ENCODE measurements around the gene GJA10. TPM values are rescaled to one million over a fixed set of nuclear protein-coding genes. Genes with fewer than 3 reads are reported as not detected.
"Not testable (repeated sequence)": the region's sequence is repeated elsewhere in the genome, so short reads cannot be mapped to it uniquely, and the experiment has no call there.

Gene GJA10
- total RNA-seq, 4 donors from 2014 or later: not detected

DNA sequence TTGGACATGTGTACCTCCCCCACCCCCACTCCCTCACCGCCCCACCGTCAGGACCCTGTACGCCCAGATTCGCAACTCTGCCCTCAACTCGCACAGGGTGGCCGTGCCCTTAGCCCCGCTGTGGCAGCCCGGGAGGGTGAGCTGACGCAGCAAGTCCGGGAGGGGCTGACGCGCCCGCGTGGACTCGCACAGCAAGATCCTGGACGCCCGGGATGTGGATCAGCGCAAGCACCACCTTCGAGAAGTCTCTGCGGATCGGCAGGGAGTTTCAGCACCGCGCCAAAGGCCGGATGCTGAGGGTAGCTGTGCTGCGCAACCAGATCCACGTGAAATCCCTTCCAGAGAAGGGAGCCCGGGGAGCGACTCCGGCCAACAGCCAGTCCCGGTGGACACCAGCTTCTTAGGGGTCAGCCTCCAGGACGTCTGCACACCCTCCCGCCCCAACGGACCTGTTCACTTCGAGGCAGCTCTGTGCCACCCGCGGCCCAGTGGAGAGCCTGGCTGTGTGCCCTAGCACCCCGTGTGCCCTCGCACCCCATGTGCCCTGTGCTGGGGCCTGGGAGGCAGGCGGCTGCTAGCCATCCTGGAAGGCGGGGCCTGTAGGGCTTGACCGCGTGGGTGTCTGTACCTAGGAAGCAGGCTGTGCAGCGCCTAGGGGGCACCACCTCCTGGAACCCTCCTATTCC, 6.7 kb upstream of the GJA10 start:
- no peak for DNase-seq (ENCODE audit: low spot score in 2 of 2)
- Histone ChIP-seq H3K27me3 (peaks cover 35% of the 10 kb centered on the region), H3K9me3 (no peaks in the 10 kb centered on the region), H3K27ac (no peak overlapping the region), H3K36me3 (no peaks in the 10 kb centered on the region), H3K4me1 (no peaks in the 10 kb centered on the region), H3K4me3 (no peak overlapping the region)
- TF ChIP-seq EP300 (IDR thresholded peaks at IDR 0.05): no peak
- TF ChIP-seq POLR2A (IDR thresholded peaks at IDR 0.05): no peak
- no peak for TF ChIP-seq POLR2AphosphoS5 (IDR thresholded peaks at IDR 0.05)
- TF ChIP-seq, protein P1, sequence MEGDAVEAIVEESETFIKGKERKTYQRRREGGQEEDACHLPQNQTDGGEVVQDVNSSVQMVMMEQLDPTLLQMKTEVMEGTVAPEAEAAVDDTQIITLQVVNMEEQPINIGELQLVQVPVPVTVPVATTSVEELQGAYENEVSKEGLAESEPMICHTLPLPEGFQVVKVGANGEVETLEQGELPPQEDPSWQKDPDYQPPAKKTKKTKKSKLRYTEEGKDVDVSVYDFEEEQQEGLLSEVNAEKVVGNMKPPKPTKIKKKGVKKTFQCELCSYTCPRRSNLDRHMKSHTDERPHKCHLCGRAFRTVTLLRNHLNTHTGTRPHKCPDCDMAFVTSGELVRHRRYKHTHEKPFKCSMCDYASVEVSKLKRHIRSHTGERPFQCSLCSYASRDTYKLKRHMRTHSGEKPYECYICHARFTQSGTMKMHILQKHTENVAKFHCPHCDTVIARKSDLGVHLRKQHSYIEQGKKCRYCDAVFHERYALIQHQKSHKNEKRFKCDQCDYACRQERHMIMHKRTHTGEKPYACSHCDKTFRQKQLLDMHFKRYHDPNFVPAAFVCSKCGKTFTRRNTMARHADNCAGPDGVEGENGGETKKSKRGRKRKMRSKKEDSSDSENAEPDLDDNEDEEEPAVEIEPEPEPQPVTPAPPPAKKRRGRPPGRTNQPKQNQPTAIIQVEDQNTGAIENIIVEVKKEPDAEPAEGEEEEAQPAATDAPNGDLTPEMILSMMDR (IDR thresholded peaks at IDR 0.05): no peak
- 32% methylated on average over 12 of the region's 43 CpGs for WGBS

DNA sequence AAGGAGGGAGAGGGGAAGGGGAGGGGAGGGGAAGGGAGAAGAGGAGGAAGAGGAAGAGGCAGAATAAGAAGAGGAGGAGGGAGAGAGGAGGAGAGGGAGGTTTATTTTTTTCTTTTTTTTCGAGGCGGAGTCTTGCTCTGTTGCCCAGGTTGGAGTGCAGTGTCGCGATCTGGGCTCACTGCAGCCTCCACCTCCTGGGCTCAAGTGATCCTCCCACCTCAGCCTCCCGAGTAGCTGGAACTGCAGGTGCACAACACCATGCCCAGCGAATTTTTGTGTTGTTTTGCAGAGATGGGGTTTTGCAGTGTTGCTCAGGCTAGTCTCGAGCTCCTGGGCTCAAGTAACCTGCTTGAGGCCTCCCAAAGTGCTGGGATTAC, 6.1 kb upstream of the GJA10 start:
- DNase-seq (ENCODE audit: low spot score in 2 of 2): no peak
- no peak overlapping the region for H3K27ac ChIP-seq
- TF ChIP-seq POLR2AphosphoS5 (IDR thresholded peaks at IDR 0.05): no peak
- no peak for TF ChIP-seq POLR2A (IDR thresholded peaks at IDR 0.05)
- TF ChIP-seq, protein P1 (IDR thresholded peaks at IDR 0.05): no peak
- TF ChIP-seq EP300 (IDR thresholded peaks at IDR 0.05): no peak
- peaks cover 39% of the 10 kb centered on the region for H3K27me3 ChIP-seq
- H3K4me3 ChIP-seq: no peak overlapping the region
- no peaks in the 10 kb centered on the region for H3K4me1 ChIP-seq
- H3K36me3 ChIP-seq: no peaks in the 10 kb centered on the region
- H3K9me3 ChIP-seq: no peaks in the 10 kb centered on the region
- 87% methylated on average over 7 of the region's 7 CpGs for WGBS

DNA sequence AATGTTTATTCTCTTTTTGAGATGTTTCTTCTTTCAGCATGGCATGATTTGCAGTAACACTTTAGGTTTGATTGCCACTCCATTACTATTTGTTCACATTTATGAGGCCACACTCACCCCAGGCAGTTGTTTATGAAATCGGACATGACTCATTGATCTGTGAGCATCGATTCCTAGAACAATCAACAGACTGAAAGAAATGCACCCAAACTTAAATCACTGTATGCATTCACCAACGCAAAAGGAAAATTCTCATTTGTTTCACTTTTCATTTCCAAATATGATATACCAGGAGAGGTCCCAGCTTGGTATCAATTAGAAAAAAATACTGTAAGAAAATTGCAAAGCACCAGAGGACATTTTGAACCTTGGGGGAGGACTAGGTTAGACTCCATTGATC, 5.4 kb upstream of the GJA10 start:
- no peak for DNase-seq (ENCODE audit: low spot score in 2 of 2)
- H3K27me3 ChIP-seq: peaks cover 46% of the 10 kb centered on the region
- WGBS: 76% methylated on average over 3 of the region's 3 CpGs

DNA sequence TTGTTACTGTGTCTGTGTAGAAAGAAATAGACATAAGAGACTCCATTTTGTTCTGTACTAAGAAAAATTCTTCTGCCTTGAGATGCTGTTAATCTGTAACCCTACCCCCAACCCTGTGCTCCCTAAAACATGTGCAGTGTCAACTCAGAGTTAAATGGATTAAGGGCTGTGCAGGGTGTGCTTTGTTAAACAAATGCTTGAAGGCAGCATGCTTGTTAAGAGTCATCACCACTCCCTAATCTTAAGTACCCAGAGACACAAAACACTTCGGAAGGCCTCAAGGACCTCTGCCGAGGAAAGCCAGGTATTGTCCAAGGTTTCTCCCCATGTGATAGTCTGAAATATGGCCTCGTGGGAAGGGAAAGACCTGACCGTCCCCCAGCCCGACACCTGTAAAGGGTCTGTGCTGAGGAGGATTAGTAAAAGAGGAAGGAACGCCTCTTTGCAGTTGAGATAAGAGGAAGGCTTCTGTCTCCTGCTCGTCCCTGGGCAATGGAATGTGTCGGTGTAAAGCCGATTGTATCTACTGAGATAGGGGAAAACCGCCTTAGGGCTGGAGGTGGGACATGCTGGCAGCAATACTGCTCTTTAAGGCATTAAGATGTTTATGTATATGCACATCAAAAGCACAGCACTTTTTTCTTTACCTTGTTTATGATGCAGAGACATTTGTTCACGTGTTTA, 3.3 kb upstream of the GJA10 start:
- H3K4me3 ChIP-seq; H3K4me1 ChIP-seq; H3K36me3 ChIP-seq; H3K9me3 ChIP-seq; DNase-seq (ENCODE audit: low spot score in 2 of 2); H3K27ac ChIP-seq: not testable (repeated sequence)
- WGBS: 4% methylated on average over 10 of the region's 11 CpGs
- H3K27me3 ChIP-seq: peaks cover 51% of the 10 kb centered on the region

More for the DNA sequence above, 5.4 kb upstream of the GJA10 start:
- Histone ChIP-seq H3K9me3 (no peaks in the 10 kb centered on the region), H3K4me3 (no peak overlapping the region), H3K27ac (no peak overlapping the region), H3K4me1 (no peaks in the 10 kb centered on the region), H3K36me3 (no peaks in the 10 kb centered on the region)
- TF ChIP-seq POLR2A (IDR thresholded peaks at IDR 0.05) (no peak), POLR2AphosphoS5 (IDR thresholded peaks at IDR 0.05) (no peak), EP300 (IDR thresholded peaks at IDR 0.05) (no peak)
- TF ChIP-seq, protein P1 (IDR thresholded peaks at IDR 0.05): no peak

DNA sequence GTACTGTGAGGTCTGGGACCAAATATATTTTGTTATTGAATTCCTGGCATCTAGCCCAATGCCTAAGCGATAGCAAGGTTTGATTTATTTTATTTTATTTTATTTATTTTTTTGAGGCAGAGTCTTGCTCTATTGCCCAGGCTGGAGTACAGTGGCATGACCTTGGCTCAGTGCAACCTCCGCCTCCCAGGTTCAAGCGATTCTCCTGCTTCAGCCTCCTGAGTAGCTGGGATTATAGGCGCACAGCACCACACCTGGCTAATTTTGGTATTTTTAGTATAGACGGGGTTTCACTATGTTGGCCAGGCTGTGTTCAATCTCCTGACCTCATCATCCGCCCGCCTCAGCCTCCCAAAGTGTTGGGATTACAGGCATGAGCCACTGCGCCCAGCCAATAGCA, 1.7 kb upstream of the GJA10 start:
- not testable (repeated sequence) for DNase-seq (ENCODE audit: low spot score in 2 of 2); H3K9me3 ChIP-seq; H3K27ac ChIP-seq; H3K36me3 ChIP-seq; H3K4me1 ChIP-seq; H3K4me3 ChIP-seq
- peaks cover 45% of the 10 kb centered on the region for H3K27me3 ChIP-seq
- 93% methylated on average over 8 of the region's 8 CpGs for WGBS

DNA sequence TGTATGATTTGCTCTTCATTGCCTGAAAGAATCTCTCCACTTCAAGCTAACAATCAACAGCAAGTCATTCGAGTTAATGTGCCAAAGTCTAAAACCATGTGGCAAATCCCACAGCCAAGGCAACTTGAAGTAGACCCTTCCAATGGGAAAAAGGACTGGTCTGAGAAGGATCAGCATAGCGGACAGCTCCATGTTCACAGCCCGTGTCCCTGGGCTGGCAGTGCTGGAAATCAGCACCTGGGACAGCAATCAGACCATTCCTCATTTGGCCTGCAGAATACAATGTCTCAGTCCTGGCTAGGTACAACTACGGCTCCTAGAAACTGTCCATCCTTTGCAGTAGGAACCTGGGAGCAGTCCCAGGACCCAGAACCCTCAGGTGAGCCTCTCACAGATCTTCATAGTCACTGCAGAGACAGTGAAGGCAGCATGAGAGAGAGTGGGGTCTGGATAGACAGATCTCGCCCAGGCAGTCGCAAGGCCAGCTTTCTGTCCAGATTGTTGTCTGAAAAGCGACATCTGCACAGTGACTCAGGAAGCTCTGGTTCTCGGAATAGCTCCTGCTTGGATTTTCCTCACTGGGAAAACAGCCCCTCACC, 1.1 kb downstream of the GJA10 start:
- DNase-seq (ENCODE audit: low spot score in 2 of 2): no peak
- H3K36me3 ChIP-seq: no peaks in the 10 kb centered on the region
- H3K9me3 ChIP-seq: no peaks in the 10 kb centered on the region
- WGBS: 50% methylated on average over 8 of the region's 8 CpGs
- peaks cover 34% of the 10 kb centered on the region for H3K27me3 ChIP-seq
- no peaks in the 10 kb centered on the region for H3K4me1 ChIP-seq
- no peak overlapping the region for H3K4me3 ChIP-seq
- H3K27ac ChIP-seq: no peak overlapping the region
- no peak for TF ChIP-seq POLR2AphosphoS5 (IDR thresholded peaks at IDR 0.05)
- TF ChIP-seq, protein P1 (IDR thresholded peaks at IDR 0.05): no peak
- no peak for TF ChIP-seq POLR2A (IDR thresholded peaks at IDR 0.05)
- TF ChIP-seq EP300 (IDR thresholded peaks at IDR 0.05): no peak

DNA sequence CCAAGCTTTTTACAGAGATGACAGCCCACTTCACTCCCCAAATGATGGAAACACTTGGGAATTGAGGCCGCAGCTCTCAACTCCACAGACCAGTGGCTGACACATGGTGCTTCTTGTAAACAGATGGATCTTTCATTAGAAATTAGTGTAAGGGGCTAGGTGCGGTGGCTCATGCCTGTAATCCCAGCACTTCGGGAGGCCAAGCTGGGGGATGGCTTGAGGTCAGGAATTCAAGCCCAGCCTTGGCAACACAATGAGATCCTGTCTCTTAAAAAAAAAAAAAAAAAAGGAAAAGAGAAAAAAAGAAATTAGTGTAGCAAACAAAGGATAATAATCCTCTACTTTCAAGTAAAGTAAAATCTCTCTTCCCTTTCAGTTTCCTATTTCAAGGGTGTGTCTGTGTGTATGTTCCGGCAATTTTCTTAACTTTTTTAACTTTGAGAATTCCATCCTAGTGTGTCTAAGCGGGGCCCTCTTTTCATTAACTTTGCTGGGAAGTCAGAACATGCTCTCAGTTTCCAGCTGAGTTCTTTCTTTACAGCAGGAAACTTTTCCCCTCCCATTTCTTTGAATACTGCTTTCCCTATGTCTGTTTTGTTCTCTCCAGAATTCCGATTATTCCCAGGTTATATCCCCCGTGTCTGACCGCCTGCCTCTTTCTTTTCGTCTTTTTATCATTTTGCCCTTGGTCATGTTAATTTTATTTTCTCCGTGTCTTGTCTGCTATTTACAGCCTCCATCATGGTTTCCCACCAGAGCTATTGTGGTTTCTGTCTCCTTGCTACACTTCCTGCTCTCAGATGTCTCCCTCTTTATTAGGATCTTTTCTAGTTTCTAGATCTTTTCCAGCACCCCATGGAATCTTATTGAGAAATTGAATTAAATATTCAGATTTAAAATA, 16.0 kb downstream of the GJA10 start:
- WGBS: 58% methylated on average over 10 of the region's 10 CpGs
- H3K36me3 ChIP-seq, H3K9me3 ChIP-seq: not testable (repeated sequence)

More for the DNA sequence above, 16.0 kb downstream of the GJA10 start:
- H3K4me3 ChIP-seq; H3K27ac ChIP-seq; DNase-seq (ENCODE audit: low spot score in 2 of 2); H3K27me3 ChIP-seq; H3K4me1 ChIP-seq: not testable (repeated sequence)
